ENCODE data around the gene PPIG.
"Not testable (repeated sequence)": the region's sequence is repeated elsewhere in the genome, so short reads cannot be mapped to it uniquely, and the experiment has no call there.

Gene PPIG

GRCh38 chr2:169562519-169562918 is 21.6 kb upstream of the PPIG start:
- TF ChIP-seq, protein P1, sequence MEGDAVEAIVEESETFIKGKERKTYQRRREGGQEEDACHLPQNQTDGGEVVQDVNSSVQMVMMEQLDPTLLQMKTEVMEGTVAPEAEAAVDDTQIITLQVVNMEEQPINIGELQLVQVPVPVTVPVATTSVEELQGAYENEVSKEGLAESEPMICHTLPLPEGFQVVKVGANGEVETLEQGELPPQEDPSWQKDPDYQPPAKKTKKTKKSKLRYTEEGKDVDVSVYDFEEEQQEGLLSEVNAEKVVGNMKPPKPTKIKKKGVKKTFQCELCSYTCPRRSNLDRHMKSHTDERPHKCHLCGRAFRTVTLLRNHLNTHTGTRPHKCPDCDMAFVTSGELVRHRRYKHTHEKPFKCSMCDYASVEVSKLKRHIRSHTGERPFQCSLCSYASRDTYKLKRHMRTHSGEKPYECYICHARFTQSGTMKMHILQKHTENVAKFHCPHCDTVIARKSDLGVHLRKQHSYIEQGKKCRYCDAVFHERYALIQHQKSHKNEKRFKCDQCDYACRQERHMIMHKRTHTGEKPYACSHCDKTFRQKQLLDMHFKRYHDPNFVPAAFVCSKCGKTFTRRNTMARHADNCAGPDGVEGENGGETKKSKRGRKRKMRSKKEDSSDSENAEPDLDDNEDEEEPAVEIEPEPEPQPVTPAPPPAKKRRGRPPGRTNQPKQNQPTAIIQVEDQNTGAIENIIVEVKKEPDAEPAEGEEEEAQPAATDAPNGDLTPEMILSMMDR (conservative IDR thresholded peaks at IDR 0.05; ENCODE audit: low read depth), result no peak
- POLR2A ChIA-PET (ENCODE audit: low non-redundant PET), result no interaction called here
- DNase-seq (ENCODE audit: low spot score), result no peak
- CTCF ChIA-PET, result interaction anchor here (1.0 kb wide), 1 partner anchor 11 kb away, joined by 5 read pairs; the partner anchor contains the start of gene FASTKD1
- no peak overlapping the region for H3K27ac ChIP-seq

DNA sequence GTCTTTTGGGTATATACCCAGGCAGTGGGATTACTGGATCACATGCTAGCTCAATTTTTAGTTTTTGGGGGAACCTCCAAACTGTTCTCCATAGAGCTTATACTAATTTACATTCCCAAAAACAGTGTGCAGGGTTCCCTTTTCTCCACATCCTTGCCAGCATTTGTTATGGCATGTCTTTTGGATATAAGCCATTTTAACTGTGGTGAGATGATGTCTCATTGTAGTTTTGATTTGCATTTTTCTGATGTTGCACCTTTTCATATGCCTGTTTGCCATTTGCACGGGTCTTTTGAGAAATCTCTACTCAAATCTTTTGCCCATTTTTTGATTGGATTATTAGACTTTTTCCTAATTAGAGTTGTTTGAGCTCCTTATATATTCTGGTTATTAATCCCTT is 18.5 kb upstream of the PPIG start:
- CTCF ChIA-PET, result interaction anchor here (0.6 to 0.7 kb wide), 2 partner anchors 24 to 136 kb away, joined by 4 to 7 read pairs; no protein-coding TSS in a partner anchor
- TF ChIP-seq, protein P1 (conservative IDR thresholded peaks at IDR 0.05; ENCODE audit: low read depth), result no peak
- no peak overlapping the region for H3K27ac ChIP-seq
- POLR2A ChIA-PET (ENCODE audit: low non-redundant PET), result no interaction called here
- no peak for DNase-seq (ENCODE audit: low spot score)

DNA sequence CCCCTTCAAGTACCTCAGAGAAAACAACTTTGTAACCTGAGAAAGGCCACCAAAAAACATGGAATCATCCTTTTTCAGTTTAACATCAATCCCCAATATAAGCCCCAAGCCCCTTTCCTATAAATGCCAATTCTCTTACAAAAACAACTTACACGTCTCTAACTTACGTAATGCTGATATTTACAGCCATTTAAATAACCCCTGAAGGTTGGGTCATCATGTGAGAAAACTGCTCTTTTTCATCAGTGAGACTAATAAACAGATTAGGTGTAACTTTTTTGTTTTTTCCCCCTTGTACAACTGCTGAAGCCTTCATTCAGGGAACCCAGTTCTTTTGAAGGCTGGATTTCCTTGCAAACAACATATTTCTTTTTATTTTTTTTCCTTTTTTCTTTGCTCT is 14.2 kb upstream of the PPIG start:
- TF ChIP-seq, protein P1 (conservative IDR thresholded peaks at IDR 0.05; ENCODE audit: low read depth), result no peak
- CTCF ChIA-PET, result interaction anchor here (0.6 kb wide), 1 partner anchor 174 kb away, joined by 3 read pairs; no protein-coding TSS in a partner anchor
- no peak for DNase-seq (ENCODE audit: low spot score)
- no peak overlapping the region for H3K27ac ChIP-seq
- POLR2A ChIA-PET (ENCODE audit: low non-redundant PET), result no interaction called here

DNA sequence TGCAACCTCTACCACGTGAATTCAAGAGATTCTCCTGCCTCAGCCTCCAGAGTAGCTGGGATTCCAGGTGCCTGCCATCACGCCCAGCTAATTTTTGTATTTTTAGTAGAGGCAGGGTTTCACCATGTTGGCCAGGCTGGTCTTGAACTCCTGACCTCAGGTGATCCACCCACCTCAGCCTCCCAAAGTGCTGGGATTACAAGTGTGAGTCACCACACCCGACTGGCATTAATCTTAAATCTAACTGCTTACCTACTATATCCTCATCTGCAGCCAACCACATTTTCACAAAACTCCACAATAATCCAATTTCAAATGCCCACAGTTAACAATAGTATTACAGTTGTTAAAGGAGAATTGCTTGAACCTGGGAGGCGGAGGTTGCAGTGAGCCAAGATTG is 13.4 kb upstream of the PPIG start:
- CTCF ChIA-PET; H3K27ac ChIP-seq; POLR2A ChIA-PET (ENCODE audit: low non-redundant PET); DNase-seq (ENCODE audit: low spot score): not testable (repeated sequence)

DNA sequence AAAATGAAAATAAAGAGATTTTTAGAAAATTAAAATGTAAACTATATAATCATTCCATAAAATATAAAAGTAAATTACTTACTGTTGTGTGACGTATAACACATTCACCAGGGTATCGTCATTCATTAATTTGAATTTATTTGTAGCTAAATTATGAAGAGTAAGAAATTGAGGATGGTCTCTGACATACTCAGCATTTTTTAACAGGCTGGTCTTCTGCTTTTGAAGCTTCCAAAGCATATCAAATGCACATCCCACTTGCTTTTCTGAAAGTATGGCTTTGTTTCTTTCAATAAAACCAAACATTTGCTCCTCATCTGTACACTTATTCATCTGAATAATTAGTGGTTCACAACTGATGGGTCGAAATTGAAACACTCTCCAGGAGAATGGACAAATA is 12.6 kb upstream of the PPIG start:
- TF ChIP-seq, protein P1 (conservative IDR thresholded peaks at IDR 0.05; ENCODE audit: low read depth), result no peak
- no peak for DNase-seq (ENCODE audit: low spot score)
- no peak overlapping the region for H3K27ac ChIP-seq
- CTCF ChIA-PET, result no interaction called here
- POLR2A ChIA-PET (ENCODE audit: low non-redundant PET), result no interaction called here

DNA sequence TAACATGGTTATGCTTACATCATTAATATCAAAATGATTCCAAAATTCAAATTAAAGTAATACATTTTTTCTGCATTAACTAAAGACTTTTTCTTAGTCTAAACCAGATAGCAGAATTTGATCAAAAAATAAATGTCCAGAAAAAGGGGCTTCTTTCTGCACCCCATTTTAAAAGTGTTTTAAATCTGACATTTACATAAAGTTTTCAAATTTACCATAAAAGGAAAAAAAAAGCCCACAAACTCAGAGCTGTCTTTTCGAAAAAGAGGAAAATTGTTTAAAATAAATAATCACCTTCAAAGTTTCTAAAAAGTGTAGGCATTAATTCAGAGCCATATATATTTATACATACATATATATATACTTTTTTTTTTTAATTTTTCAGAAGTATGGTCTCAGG is 12.0 kb upstream of the PPIG start:
- TF ChIP-seq, protein P1 (conservative IDR thresholded peaks at IDR 0.05; ENCODE audit: low read depth), result no peak
- no peak overlapping the region for H3K27ac ChIP-seq
- ChIA-PET CTCF (interaction anchor here (0.6 to 0.7 kb wide), 2 partner anchors 23 to 89 kb away, joined by 3 to 4 read pairs; no protein-coding TSS in a partner anchor), POLR2A (ENCODE audit: low non-redundant PET) (no interaction called here)
- DNase-seq (ENCODE audit: low spot score), result no peak

DNA sequence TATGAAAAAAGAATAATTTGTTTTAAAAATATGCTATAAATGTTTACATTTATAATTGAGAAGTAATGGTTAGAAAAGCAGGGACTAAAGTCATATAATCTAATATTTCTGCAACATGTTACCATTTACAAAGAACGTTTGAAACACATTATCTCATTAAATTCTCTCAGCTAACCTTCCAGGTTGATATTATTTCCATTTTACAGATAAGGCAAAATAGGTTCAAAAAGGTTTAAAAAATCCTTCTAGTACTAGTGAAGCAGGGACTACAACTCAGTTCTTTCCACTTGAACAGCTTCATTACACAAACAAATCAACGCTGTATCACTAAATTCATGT is 11.4 kb upstream of the PPIG start:
- peak overlapping the region; percentile 78 for H3K27ac ChIP-seq
- POLR2A ChIA-PET (ENCODE audit: low non-redundant PET), result interaction anchor here (0.9 kb wide), 1 partner anchor 13 kb away, joined by 3 read pairs; no protein-coding TSS in a partner anchor

More for the DNA sequence above, 11.4 kb upstream of the PPIG start:
- CTCF ChIA-PET, result interaction anchor here (0.6 to 0.7 kb wide), 2 partner anchors 24 to 296 kb away, joined by 3 to 4 read pairs; no protein-coding TSS in a partner anchor
- TF ChIP-seq, protein P1 (conservative IDR thresholded peaks at IDR 0.05; ENCODE audit: low read depth), result no peak
- no peak for DNase-seq (ENCODE audit: low spot score)
